Vagina (tissue), 2 donors: ENCODE results near the gene DPP10.

ENCODE experiments used
- POLR2A ChIP-seq, 2 donors: fragments of 450-650 bp; IDR thresholded peaks; one replicate each; pipeline ENCODE4 v1.6.1; 2017; ENCODE audit warnings: antibody characterized with exemption in 2 of 2, mild to moderate bottlenecking in 2 of 2, moderate library complexity in 2 of 2
- POLR2AphosphoS5 ChIP-seq, 2 donors: sonication (generic); formaldehyde crosslinking; IDR thresholded peaks; one replicate each; pipeline ENCODE4 v1.9.0; 2017; ENCODE audit warnings: antibody characterized with exemption in 2 of 2, mild to moderate bottlenecking in 2 of 2, low read depth in 1 of 2; ENCODE audit not compliant: insufficient read depth in 1 of 2
- TF ChIP-seq, protein P1 (sequence below), 3 experiments: fragments of 450-650 bp in 2 of 3; fragments of 200-600 bp in 1 of 3; sonication (generic) in 1 of 3; IDR thresholded peaks; one replicate each; pipeline ENCODE4 v1.5.1; 2017 to 2019; ENCODE audit warnings: antibody characterized with exemption in 3 of 3, mild to moderate bottlenecking in 2 of 3, moderate library complexity in 2 of 3

GRCh38 chr2:115880558-115880957, 1438.1 kb downstream of the DPP10 start:
- TF ChIP-seq, protein P1, sequence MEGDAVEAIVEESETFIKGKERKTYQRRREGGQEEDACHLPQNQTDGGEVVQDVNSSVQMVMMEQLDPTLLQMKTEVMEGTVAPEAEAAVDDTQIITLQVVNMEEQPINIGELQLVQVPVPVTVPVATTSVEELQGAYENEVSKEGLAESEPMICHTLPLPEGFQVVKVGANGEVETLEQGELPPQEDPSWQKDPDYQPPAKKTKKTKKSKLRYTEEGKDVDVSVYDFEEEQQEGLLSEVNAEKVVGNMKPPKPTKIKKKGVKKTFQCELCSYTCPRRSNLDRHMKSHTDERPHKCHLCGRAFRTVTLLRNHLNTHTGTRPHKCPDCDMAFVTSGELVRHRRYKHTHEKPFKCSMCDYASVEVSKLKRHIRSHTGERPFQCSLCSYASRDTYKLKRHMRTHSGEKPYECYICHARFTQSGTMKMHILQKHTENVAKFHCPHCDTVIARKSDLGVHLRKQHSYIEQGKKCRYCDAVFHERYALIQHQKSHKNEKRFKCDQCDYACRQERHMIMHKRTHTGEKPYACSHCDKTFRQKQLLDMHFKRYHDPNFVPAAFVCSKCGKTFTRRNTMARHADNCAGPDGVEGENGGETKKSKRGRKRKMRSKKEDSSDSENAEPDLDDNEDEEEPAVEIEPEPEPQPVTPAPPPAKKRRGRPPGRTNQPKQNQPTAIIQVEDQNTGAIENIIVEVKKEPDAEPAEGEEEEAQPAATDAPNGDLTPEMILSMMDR (IDR thresholded peaks at IDR 0.05) = no peak
- TF ChIP-seq POLR2A (IDR thresholded peaks at IDR 0.05) (no peak), POLR2AphosphoS5 (IDR thresholded peaks at IDR 0.05; ENCODE audit: insufficient read depth in 1 of 2, low read depth in 1 of 2) (no peak)
